Renal cortex interstitium (tissue), 11 donors: ENCODE results near the gene TLR8. TPM values are rescaled to one million over a fixed set of nuclear protein-coding genes. Genes with fewer than 3 reads are reported as not detected.

Experiments used
- DNase-seq, 11 donors: peaks; one replicate each; pipeline ENCODE4 v3.0.0-alpha.2; 2013; ENCODE audit warnings: low read depth in 9 of 11, low spot score in 4 of 11; ENCODE audit errors: extremely low read depth in 1 of 11
- polyA plus RNA-seq, 3 donors: library from polyadenylated mRNA; unstranded; fragments of 120-200 nt; gene quantifications; one replicate each; pipeline ENCODE4 v1.2.1, GENCODE V29; 2013; ENCODE audit not compliant: insufficient read length in 3 of 3

Gene TLR8
- polyA plus RNA-seq, 3 donors = 0.29 to 0.44 (median 0.35) TPM

- peak in 6 of 11 donors; percentile 4 to 20 (median 8) for DNase-seq
Measured at GRCh38 chrX:12894074-12895030, 12.1 kb upstream of the TLR8 start.

GRCh38 chrX:12895866-12896265, 10.6 kb upstream of the TLR8 start:
- no peak for DNase-seq

GRCh38 chrX:12896935-12897334, 9.5 kb upstream of the TLR8 start:
- DNase-seq = no peak

GRCh38 chrX:12898073-12898472, 8.3 kb upstream of the TLR8 start:
- no peak for DNase-seq

- DNase-seq = no peak
Measured at GRCh38 chrX:12899506-12899905, 6.9 kb upstream of the TLR8 start.

GRCh38 chrX:12901486-12901885, 4.9 kb upstream of the TLR8 start:
- DNase-seq = peak in 9 of 11 donors; percentile 4 to 28 (median 15)

GRCh38 chrX:12903646-12904045, 2.8 kb upstream of the TLR8 start:
- DNase-seq = no peak

GRCh38 chrX:12910423-12911121, 4.2 kb downstream of the TLR8 start:
- no peak for DNase-seq

GRCh38 chrX:12911122-12911470, 4.7 kb downstream of the TLR8 start:
- DNase-seq = no peak

- no peak for DNase-seq
Measured at GRCh38 chrX:12912791-12913482, 6.5 kb downstream of the TLR8 start.

GRCh38 chrX:12917753-12918152, 11.3 kb downstream of the TLR8 start:
- DNase-seq = no peak

GRCh38 chrX:12919051-12919450, 12.6 kb downstream of the TLR8 start:
- DNase-seq = no peak

- no peak for DNase-seq
Measured at GRCh38 chrX:12919620-12920019, 13.2 kb downstream of the TLR8 start.

- no peak for DNase-seq
Measured at GRCh38 chrX:12920990-12921389, 14.6 kb downstream of the TLR8 start.

GRCh38 chrX:12921886-12922598, 15.6 kb downstream of the TLR8 start:
- no peak for DNase-seq

- no peak for DNase-seq
Measured at GRCh38 chrX:12922599-12922919, 16.1 kb downstream of the TLR8 start.

- no peak for DNase-seq
Measured at GRCh38 chrX:12929701-12930100, 23.3 kb downstream of the TLR8 start.

GRCh38 chrX:12930150-12930549, 23.7 kb downstream of the TLR8 start:
- no peak for DNase-seq

- no peak for DNase-seq
Measured at GRCh38 chrX:12932244-12932643, 25.8 kb downstream of the TLR8 start.
